ENCODE results near the gene KCNC4.
A peak's percentile ranks its signal among the peaks of the same experiment; 100 is the strongest.

The KCNC4 gene

DNA sequence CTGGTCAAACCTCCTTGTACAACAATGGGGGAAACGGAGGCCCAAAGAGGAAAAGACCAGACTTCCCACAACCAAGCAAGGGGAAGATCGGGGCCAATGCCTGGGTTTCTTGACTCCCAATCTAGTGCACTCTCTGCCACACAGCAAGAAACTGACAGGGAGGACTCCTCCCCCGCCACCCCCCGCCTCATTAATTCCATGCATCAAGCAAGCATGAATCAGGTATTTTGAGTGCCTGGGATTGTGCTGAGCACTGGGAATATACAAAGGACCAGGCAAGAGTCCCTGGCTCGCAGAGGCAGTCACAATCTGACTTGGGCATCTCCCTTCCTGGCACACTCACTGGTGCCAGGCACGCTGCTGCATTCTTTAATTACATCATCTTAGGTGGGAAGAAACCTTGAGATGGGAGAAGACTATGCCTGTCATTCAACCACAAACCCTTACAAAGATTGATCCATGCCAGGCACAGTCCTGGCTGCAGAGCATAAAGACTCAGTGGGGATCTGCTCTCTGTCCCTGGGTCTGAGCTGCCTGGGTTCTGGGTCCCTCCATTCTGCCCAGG, 4.4 kb upstream of the KCNC4 start:
- Histone ChIP-seq H3K27ac (replicated peaks) (no peak overlapping the region), H3K27me3 (ENCODE audit: insufficient read depth, poor library complexity, severe bottlenecking) (peaks cover 2% of the 10 kb centered on the region), H3K4me3 (replicated peaks; ENCODE audit: insufficient read depth, low read length) (no peak overlapping the region)
- TF ChIP-seq, protein P1, sequence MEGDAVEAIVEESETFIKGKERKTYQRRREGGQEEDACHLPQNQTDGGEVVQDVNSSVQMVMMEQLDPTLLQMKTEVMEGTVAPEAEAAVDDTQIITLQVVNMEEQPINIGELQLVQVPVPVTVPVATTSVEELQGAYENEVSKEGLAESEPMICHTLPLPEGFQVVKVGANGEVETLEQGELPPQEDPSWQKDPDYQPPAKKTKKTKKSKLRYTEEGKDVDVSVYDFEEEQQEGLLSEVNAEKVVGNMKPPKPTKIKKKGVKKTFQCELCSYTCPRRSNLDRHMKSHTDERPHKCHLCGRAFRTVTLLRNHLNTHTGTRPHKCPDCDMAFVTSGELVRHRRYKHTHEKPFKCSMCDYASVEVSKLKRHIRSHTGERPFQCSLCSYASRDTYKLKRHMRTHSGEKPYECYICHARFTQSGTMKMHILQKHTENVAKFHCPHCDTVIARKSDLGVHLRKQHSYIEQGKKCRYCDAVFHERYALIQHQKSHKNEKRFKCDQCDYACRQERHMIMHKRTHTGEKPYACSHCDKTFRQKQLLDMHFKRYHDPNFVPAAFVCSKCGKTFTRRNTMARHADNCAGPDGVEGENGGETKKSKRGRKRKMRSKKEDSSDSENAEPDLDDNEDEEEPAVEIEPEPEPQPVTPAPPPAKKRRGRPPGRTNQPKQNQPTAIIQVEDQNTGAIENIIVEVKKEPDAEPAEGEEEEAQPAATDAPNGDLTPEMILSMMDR (IDR thresholded peaks at IDR 0.05; ENCODE audit: insufficient read depth, low read length) = no peak
- no peak for TF ChIP-seq SPI1 (IDR thresholded peaks at IDR 0.05; ENCODE audit: borderline replicate concordance, low read depth)
- TF ChIP-seq POLR2AphosphoS5 (IDR thresholded peaks at IDR 0.05; ENCODE audit: low read depth) = no peak
- no peak for TF ChIP-seq GABPA (IDR thresholded peaks at IDR 0.05; ENCODE audit: low read depth)
- TF ChIP-seq, protein P2, sequence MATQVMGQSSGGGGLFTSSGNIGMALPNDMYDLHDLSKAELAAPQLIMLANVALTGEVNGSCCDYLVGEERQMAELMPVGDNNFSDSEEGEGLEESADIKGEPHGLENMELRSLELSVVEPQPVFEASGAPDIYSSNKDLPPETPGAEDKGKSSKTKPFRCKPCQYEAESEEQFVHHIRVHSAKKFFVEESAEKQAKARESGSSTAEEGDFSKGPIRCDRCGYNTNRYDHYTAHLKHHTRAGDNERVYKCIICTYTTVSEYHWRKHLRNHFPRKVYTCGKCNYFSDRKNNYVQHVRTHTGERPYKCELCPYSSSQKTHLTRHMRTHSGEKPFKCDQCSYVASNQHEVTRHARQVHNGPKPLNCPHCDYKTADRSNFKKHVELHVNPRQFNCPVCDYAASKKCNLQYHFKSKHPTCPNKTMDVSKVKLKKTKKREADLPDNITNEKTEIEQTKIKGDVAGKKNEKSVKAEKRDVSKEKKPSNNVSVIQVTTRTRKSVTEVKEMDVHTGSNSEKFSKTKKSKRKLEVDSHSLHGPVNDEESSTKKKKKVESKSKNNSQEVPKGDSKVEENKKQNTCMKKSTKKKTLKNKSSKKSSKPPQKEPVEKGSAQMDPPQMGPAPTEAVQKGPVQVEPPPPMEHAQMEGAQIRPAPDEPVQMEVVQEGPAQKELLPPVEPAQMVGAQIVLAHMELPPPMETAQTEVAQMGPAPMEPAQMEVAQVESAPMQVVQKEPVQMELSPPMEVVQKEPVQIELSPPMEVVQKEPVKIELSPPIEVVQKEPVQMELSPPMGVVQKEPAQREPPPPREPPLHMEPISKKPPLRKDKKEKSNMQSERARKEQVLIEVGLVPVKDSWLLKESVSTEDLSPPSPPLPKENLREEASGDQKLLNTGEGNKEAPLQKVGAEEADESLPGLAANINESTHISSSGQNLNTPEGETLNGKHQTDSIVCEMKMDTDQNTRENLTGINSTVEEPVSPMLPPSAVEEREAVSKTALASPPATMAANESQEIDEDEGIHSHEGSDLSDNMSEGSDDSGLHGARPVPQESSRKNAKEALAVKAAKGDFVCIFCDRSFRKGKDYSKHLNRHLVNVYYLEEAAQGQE (IDR thresholded peaks at IDR 0.05; ENCODE audit: insufficient replicate concordance, low read depth) = no peak
- no peak for DNase-seq (ENCODE audit: low read depth in 1 of 2, low spot score in 1 of 2)

DNA sequence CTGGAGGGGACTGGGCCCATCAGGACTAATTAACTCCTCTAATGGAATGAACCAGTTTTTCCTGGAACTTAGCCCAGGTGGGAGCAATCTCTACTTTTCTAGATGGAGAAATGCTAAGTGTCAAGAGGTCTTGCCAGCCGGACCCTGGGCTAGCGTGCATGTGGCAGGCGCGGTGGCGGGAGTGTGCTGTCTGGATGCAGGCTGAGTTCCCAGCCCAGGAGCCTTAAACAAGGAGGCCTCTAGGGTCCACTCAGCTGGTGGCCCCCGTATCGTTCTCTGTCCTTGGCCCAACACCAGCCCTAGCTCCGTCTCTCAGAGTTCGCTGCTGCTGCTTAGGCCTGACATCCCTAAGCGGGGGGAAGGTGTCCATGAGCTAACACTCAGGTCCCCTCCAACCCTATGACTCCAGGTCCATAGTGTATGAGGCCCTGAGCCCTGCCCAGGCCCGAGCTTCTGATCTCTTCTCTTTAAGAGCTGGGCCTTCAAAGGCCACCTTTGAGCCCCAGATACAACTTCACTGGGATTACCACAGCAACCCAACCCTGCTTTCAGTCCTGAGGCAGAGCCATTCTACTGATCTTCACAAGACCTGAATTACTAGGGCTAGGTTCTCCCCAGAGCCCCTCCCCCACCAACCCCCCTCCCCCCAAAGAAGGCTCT, 3.7 kb upstream of the KCNC4 start:
- H3K27me3 ChIP-seq (ENCODE audit: insufficient read depth, poor library complexity, severe bottlenecking) = peaks cover 7% of the 10 kb centered on the region
- H3K27ac ChIP-seq (replicated peaks) = no peak overlapping the region
- TF ChIP-seq, protein P1 (IDR thresholded peaks at IDR 0.05; ENCODE audit: insufficient read depth, low read length) = no peak
- TF ChIP-seq SPI1 (IDR thresholded peaks at IDR 0.05; ENCODE audit: borderline replicate concordance, low read depth) = no peak
- DNase-seq (ENCODE audit: low read depth in 1 of 2, low spot score in 1 of 2) = no peak
- H3K4me3 ChIP-seq (replicated peaks; ENCODE audit: insufficient read depth, low read length) = no peak overlapping the region

DNA sequence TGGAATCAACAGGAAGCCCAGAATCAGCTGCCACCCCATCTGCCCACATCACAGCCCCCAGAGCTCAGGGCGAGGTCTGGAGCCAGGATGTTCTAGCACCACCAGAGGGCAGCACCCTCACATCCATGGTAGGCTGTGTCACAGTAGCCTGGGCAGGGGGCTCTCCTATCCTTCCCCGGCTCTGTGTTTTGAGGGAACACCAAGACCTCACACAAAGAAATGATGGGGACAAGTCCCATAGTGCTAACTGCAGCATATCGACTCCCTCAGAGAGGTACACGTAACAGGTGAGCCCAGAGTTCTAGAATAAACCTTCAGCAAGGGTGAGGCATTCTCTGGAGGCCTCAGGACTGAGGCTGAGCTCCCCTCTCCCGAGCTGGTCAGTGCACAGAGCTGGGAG, 2.3 kb upstream of the KCNC4 start:
- DNase-seq (ENCODE audit: low read depth in 1 of 2, low spot score in 1 of 2) = peak in 1 of 2 experiments; percentile 53
- peaks cover 7% of the 10 kb centered on the region for H3K27me3 ChIP-seq (ENCODE audit: insufficient read depth, poor library complexity, severe bottlenecking)
- H3K27ac ChIP-seq (replicated peaks) = no peak overlapping the region
- H3K4me3 ChIP-seq (replicated peaks; ENCODE audit: insufficient read depth, low read length) = no peak overlapping the region
- TF ChIP-seq, protein P2 (IDR thresholded peaks at IDR 0.05; ENCODE audit: insufficient replicate concordance, low read depth) = no peak
- no peak for TF ChIP-seq SPI1 (IDR thresholded peaks at IDR 0.05; ENCODE audit: borderline replicate concordance, low read depth)
- TF ChIP-seq, protein P1 (IDR thresholded peaks at IDR 0.05; ENCODE audit: insufficient read depth, low read length) = peak; percentile 79
